Femur (tissue), 1 donor: ENCODE measurements around the gene ZNF226.
"Not testable (repeated sequence)": the region's sequence is repeated elsewhere in the genome, so short reads cannot be mapped to it uniquely, and the experiment has no call there.

Source experiments
- DNase-seq: peaks from one replicate; pipeline ENCODE4 v3.0.0-alpha.2; 2017

ZNF226 gene

DNA sequence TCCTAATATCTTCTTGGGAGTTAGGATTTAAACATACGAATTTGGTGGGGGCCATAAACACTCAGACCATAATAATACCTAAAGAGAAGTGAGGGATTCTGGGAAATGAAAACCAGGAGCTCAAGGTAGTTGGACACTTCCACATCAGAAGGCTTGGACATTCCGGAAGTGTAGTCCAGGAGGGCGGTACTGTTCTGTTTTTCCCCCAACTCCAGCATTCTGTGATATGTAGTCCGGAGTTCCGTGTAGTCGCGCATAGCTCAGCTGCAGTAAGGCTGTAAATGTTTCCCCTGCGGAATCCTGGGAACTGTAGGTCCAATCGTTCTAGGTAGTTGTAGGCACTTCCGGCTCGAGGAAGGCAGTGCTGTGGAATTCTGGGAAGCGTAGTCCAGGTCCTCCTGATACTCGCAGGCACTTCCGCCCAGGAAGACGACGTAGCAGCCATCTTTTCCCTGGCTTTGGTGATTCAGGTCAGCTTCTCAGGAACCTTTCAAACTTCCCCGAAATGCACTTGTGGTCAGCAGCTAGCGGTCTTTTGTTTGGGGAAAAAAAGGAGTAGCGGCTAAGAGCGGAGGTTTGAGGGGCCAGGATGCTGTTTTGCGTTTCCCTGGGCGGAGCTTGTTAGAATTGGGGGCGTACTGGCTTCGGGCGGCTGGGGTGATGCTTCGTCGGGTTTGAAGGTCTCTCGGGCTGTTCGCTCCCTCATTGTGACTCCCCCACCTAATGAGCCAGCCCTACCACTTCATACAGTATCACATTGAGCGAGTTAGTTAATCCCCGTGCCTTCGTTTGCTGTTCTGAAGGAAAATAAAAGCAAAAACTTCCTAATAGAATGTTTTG is at the start of gene ZNF226:
Gene ZNF226, plus strand, starts transcription at position 428 of the 840 bp plus-strand sequence. CDS start 4,981 bp downstream, outside the sequence.
- DNase-seq, result peak; percentile 96

DNA sequence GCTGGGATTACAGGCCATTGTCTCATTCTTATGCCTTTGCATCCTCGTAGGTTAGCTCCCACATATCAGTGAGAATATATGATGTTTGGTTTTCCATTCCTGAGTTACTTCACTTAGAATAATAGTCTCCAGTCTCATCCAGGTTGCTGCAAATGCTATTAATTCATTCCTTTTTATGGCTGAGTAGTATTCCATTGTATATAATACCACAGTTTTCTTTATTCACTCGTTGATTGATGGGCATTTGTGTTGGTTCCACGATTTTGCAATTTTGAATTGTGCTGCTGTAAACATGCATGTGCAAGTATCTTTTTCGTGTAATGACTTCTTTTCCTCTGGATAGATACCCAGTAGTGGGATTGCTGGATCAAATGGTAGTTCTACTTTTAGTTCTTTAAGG is 43.7 kb upstream of the ZNF226 start:
- not testable (repeated sequence) for DNase-seq

DNA sequence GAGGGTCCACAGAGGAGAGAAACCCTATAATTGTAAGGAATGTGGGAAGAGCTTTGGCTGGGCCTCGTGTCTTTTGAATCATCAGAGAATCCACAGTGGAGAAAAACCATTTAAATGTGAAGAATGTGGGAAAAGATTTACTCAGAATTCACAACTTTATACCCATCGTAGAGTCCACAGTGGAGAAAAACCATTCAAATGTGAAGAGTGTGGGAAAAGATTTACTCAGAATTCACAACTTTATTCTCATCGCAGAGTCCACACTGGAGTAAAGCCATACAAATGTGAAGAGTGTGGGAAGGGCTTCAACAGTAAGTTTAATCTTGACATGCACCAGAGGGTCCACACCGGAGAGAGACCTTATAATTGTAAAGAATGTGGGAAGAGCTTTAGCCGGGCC is 32.9 kb upstream of the ZNF226 start:
- DNase-seq, result no peak

DNA sequence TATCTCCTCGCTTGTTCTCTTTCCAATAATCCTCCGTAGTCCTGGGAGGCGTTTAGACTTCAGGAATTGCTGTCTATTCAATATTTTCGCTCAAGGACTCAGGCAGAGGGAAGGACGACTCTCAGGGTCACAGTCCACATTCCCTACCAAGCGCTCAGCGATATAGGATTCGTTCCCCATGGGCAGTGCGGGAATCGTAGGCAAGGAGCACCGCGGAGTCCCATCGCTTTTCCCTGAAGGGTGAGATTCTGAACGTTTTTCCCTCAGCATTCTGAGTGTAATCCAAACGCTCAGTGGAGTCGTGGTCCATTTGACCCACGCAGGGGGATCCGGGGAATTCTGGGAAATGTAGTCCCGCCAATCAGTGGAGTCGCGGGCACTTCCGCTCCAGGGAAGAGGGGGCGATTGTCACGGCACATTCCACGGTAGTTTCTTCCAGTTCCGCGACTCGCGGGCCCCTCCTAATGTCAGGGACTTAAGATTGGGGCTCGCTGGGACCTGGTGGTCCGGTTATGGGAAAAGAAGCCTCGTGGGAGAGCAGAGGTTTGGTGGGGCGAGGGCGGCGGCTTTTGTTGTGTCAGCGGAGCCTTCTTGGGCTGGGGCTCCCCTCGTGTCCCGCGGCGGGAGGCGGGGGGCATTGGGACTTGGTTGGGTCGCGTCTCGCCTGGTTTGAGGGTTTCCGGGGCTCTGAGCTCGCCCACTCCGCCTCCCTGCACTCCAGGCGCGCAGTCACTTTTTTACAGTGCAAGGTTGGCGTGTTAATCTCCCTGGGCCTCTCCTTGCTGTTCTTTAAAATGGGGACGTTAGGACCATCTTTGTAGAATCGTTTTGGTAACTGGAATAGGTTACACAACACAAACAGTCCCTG is 23.5 kb upstream of the ZNF226 start, which contains the start of gene ZNF234:
Gene ZNF234, plus strand, starts transcription at position 364 of the 868 bp plus-strand sequence. CDS start 3,079 bp downstream, outside the sequence.
- peak; percentile 93 for DNase-seq

GRCh38 chr19:44142059-44142433 is 22.9 kb upstream of the ZNF226 start:
- DNase-seq, result no peak

GRCh38 chr19:44149776-44150175 is 15.1 kb upstream of the ZNF226 start:
- DNase-seq, result no peak

DNA sequence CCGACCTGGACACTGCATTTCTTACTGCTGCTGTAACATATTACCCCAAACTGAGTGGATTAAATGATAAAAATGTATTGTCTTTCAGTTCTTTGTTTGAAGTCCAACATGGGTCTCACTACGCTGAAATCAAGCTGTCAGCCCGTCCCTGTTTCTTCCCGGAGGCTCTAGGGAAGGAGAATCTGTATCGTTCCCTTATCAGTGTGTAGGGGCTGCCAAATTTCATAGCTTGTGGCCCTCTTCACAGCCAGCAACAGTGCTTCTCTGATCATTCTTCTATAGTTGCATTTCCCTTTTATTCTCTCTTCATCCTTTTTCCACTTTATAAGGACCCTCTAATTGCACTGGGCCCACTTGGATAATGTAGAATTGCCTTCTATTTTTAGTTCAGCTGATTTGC is 13.4 kb upstream of the ZNF226 start:
- DNase-seq, result no peak

DNA sequence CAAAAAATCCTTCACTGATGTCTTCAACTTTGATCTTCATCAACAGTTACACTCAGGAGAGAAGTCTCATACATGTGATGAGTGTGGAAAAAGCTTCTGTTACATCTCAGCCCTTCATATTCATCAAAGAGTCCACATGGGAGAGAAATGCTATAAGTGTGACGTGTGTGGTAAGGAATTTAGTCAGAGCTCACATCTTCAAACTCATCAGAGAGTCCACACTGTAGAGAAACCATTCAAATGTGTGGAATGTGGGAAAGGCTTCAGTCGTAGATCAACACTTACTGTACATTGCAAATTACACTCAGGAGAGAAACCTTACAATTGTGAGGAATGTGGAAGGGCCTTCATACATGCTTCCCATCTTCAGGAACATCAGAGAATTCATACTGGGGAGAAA is 8.4 kb upstream of the ZNF226 start:
- DNase-seq, result no peak

DNA sequence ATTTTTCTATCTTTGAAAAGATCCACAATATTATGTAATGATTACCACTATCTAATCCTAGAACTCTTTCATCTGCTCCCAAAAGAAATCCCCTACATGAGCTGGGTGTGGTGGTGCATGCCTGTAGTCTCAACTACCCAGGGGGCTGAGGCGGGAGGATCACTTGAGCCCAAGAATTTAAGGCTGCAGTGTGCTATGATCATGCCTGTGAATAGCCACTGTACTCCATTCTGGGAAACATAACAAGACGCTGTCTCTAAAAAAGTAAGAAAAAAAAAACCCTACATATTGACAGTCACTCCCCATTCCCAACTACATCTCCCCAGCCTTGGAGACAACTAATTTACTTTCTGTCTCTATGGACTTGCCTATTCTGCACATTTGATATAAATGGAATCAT is 1.1 kb upstream of the ZNF226 start:
- no peak for DNase-seq

GRCh38 chr19:44164327-44164672 is 600 bp upstream of the ZNF226 start:
- DNase-seq, result no peak

DNA sequence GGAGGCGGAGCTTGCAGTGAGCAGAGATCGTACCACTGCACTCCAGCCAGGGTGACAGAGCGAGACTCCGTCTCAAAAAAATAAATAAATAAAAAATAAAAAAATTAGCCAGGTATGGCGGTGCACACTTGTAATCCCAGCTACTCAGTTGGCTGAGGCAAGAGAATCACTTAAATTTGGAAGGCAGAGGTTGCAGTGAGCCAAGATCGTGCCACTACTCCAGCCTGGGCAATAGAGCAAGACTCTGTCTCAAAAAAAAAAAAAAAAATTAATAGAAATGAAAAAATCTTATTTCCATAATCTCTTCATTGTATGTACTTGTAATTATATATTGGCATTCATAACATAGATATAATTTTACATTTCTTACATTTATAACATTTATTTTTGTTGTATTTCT is 5.8 kb downstream of the ZNF226 start:
- not testable (repeated sequence) for DNase-seq

DNA sequence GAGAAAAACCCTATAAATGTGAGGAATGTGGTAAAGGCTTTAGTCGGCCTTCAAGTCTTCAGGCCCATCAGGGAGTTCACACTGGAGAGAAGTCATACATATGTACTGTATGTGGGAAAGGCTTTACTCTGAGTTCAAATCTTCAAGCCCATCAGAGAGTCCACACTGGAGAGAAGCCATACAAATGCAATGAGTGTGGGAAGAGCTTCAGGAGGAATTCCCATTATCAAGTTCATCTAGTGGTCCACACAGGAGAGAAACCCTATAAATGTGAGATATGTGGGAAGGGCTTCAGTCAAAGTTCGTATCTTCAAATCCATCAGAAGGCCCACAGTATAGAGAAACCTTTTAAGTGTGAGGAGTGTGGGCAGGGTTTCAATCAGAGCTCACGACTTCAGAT is 11.7 kb downstream of the ZNF226 start:
- DNase-seq, result no peak

- no peak for DNase-seq
These were observed 16.1 kb downstream of the ZNF226 start for GRCh38 chr19:44180968-44181367.

DNA sequence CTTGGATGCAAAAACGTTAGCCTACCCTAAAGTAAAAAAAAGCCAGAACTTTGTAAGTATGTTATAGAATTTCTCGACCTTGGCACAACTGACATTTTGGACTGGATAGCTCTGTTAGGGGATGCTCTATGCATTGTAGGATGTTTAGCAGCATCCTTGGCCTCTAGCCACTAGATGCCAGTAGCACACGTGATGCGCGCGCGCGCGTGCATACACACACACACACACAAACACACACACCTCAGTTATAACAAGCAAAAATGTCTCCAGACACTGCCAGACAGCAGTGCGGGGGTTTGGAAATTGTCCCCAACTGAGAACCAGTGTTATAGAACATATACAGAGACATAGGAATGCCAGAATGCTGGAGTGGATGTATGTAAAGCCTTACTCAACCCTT is 17.2 kb downstream of the ZNF226 start:
- no peak for DNase-seq

DNA sequence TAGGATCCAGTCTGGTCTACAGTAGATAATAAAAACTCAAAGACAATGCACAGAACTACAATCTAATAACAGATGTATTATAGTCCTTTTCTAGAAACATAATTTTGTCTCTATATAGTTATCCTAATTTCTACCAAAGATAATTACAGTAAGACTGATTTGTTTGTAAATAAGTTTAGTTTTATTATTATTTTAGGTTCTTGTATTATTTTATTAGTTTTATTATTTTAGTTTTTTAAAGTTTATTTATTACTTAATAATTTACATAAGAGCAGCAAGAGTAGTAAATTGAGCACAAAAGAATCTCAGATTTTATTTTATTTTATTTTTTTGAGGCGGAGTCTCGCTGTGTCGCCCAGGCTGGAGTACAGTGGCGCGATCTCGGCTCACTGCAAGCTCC is 25.1 kb downstream of the ZNF226 start:
- DNase-seq, result no peak

DNA sequence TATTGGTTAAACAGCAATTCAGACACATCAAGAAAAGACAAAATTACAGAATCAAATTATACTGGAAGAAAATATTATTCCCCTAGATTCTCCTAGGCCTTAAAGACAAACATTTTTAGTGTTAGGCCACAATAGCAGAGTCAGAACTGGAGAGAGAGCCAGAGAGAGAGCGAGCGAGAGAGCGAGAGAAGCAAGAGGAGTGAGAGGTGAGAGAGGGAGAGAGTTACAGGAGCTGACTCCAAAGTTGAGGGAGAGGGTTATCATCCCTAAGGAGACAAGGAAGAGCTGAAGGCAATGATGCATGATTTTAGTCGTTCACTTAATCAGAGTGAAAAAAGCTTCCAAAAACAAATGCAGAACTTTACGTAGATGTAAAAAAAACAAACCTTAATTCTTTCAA is 27.2 kb downstream of the ZNF226 start:
- no peak for DNase-seq

DNA sequence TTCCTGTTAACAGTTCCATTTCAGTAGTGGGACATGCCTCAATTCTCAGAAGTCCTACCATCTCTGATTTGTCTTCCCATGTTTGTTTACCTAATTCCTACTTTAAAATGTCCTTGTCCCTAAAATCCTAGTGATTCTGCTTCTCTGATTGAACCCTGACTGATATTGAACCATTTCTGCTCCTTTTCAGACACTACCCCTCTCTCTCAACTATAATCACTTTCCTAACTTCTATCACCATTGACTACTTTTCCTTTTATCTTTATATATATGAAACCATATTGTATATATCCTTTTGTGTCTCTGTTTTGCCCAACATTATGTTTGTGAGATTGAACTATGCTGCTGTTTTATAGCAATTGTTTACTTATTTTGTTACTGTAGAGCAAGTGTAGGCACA is 31.9 kb downstream of the ZNF226 start:
- no peak for DNase-seq

DNA sequence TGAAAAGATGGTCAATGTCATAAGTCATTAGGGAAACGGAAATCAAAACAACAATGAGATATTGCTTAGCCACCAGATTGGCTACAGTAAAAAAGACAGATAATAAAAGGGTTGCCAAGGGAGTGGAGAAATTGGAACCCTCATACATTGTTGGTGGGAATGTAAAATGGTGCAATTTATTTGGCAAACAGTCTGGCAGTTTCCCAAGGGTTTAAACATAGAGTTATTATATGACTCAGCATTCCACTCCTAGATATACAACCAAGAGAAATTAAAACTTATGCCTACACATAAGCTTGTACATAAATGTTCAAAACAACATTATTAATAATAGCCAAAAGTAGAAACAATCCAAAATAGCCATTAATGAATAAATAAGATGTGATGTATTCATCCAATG is 37.6 kb downstream of the ZNF226 start:
- no peak for DNase-seq

- DNase-seq, result no peak
These were observed 38.1 kb downstream of the ZNF226 start for GRCh38 chr19:44202974-44203373.

DNA sequence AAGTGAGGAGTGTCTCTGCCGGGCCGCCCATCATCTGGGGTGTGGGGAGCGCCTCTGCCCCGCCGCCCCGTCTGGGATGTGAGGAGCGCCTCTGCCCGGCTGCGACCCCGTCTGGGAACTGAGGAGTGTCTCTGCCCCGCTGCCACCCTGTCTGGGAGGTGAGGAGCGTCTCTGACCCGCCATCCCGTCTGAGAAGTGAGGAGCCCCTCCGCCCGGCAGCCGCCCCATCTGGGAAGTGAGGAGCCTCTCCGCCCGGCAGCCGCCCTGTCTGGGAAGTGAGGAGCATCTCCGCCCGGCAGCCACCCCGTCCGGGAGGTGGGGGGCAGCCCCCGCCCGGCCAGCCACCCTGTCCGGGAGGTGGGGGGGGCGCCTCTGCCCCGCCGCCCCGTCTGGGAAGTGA is 39.0 kb downstream of the ZNF226 start:
- DNase-seq, result not testable (repeated sequence)

DNA sequence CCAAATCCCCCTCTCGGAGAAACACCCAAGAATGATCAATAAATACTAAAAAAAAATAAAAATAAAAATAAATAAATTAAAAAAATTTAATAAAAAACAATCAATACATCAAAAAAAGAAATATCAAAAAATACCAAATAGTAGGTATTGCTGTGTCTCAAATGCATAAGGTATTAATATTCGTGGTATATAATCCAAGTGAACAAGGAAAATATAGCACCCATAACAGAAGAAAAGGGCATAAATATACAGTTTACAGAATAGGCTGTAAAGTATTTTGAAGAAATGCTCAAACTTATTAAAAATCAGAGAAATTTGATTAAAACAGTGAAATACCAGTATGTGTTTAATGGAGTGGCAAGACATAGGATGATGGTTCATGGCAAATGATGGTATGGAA is 39.9 kb downstream of the ZNF226 start:
- no peak for DNase-seq

- DNase-seq, result peak; percentile 94
These were observed 42.4 kb downstream of the ZNF226 start for GRCh38 chr19:44207126-44207803.

GRCh38 chr19:44212250-44212865 is 47.5 kb downstream of the ZNF226 start, which contains the start of gene ZNF227:
ZNF227 (plus strand) TSS chr19:44212532; CDS start chr19:44217793, 5,261 bp downstream.
- DNase-seq, result peak; percentile 96
